Activated CD8-positive, alpha-beta memory T cell treated with anti-CD3 and anti-CD28 coated beads, Interleukin-2, amount 50 U/mL, for 24 hours (primary cell): Measurements from ENCODE around the gene RPTOR.
"Not testable (repeated sequence)": the region's sequence is repeated elsewhere in the genome, so short reads cannot be mapped to it uniquely, and the experiment has no call there.

Source experiments
- DNase-seq: peaks from one replicate; pipeline ENCODE4 v3.0.0-alpha.2; 2020; ENCODE audit errors: extremely low read depth

The RPTOR gene

GRCh38 chr17:80544655-80545498 lies at the start of gene RPTOR:
TSS of gene RPTOR (plus strand) at chr17:80544838. CDS start at chr17:80545630, 792 bp downstream.
- peak; percentile 78 for DNase-seq

GRCh38 chr17:80497726-80498241 lies 46.9 kb upstream of the RPTOR start:
- no peak for DNase-seq

DNA sequence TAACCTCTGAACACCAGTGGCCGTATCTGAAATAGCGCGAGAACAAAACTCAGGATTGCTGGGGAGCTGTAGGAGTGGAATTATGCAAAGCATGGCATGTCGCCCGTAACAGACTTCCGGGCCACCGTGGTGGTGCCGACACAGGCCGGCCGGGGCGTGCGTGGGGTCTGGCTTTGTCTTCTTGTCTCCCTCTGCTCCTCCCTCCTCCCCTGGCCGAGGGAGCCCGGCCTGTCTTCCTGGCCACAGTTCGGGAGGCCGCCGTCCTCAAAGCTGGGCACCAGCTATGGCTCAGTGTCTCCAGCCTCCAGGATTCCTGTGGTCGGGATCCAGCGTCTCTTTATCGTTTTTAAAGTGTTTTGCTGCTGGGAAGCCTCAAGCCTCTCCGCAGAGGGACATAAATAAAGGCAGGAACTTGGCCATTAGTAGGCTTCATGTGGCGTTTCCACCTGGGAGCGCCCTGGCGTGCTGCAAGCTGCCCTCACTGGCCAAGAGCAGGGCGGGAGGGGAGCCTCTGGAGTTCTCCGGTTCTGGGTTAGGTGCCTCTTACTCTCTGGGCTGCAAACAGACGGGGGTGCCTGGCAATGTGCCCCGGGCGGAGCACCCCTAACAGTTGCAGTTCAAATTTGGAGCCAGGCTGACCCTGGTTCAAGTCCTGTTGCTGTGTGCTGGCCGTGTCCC lies 46.3 kb upstream of the RPTOR start:
- DNase-seq, result no peak

DNA sequence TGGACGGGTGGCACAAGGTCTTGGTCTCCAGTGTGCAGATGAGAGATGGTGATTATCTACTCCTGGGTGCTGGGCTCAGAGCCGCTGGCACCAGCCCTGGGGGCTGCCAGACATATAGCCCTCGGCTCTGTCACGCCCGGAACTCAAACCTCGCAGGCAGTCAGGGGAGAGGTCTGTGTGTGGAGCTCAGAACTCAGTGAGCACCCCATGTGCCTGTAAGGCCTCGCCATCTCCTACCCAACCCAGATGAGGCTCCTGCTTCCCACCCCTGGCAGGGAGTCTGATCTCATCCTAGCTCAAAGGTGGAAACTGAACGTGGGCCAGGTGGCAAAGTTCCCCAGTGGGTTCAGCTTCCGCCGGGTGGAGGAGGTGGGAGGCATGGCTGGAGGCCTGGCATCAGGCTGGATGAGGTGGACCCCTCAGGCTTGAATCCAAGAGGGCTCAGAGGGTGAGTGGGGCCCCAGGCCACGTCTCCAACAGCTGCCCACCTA lies 45.7 kb upstream of the RPTOR start:
- no peak for DNase-seq

DNA sequence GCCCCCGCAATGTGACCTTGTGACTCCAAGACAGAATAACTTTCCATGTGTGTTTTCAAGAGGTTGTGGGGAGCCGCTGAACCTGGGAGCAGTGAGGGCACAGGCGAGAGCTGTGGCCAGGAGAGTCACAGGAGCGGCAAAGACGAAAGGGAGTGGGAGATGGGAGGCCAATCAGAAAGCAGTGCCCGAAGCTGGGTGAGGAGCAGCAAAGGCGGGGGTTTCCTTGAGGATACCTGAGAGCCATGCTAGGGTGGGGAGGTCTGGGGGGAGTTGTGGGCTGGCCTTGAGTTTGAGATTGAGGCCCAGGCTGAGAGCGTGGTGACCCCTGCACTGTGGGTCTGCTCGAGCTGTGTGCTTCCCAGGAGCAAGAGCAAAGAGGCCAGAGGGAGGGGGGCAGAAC lies 45.1 kb upstream of the RPTOR start:
- DNase-seq, result no peak

GRCh38 chr17:80499961-80500665 lies 44.5 kb upstream of the RPTOR start:
- no peak for DNase-seq

- no peak for DNase-seq
Observed at GRCh38 chr17:80501741-80502577, 42.7 kb upstream of the RPTOR start.

DNA sequence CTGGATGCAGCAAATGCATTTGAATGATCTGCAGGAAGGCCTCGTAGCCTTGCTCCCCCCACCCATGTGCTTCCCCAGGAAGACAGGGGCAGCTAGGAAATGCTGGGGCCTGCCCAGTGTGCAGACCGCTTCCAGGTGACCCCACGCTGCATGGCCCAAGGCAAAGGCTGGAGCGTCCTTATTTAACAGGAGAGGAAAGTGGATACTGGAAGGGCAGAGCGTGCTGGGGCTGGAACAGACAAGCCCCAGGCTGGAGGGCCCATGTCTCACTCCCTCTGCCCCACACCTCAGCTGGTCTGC lies 42.1 kb upstream of the RPTOR start:
- DNase-seq, result no peak

DNA sequence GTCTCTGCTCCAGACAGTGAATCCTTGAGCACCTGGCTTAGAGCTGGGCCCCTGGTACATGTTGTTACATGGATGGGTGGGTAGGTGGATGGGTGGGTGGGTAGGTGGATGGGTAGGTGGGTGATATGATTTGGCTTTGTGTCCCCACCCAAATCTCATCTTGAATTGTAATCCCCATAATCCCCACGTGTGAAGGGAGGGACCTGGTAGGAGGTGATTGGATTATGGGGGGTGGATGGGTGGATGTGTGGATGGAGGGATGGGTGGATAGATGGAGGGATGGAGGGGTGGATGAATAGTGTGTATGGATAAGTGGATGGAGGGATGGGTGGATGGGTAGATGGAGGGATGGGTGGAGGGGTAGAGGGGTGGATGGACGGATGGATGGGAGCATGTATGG lies 41.6 kb upstream of the RPTOR start:
- no peak for DNase-seq

DNA sequence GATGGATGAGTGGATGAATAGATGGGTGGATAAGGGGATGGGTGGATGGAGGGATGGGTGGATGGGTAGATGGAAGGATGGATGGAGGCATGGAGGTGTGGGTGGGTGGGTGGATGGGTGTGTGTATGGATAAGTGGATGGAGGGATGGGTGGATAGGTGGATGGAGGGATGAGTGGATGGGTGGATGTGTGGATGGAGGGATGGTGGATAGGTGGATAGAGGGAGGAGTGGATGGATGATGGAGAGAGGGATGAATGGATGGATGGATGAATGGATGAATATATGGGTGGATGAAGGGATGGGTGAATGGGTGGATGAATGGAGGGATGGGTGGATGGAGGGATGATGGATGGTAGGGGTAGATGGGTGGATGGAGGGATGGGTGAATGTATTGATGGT lies 40.7 kb upstream of the RPTOR start:
- no peak for DNase-seq

- no peak for DNase-seq
Observed at GRCh38 chr17:80504686-80505413, 39.8 kb upstream of the RPTOR start.

GRCh38 chr17:80507177-80507576 lies 37.5 kb upstream of the RPTOR start:
- not testable (repeated sequence) for DNase-seq

- no peak for DNase-seq
Observed at GRCh38 chr17:80507965-80508364, 36.7 kb upstream of the RPTOR start.

DNA sequence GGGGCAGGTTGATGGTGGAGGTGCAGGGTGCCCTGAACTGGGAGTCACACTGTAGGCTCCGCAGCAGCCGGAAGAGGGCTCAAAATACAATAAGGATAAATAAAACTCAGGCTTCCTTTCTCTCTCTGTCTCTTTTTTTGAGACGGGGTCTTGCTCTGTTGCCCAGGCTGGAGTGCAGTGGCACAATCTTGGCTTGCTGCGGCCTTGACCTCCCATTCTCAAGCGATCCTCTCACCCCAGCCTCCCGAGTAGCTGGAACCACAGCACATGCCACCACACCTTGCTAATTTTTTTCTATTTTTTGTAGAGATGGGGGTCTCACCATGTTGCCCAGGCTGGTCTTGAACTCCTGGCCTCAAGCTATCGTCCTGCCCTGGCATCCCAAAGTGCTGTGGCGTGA lies 35.3 kb upstream of the RPTOR start:
- DNase-seq, result no peak

GRCh38 chr17:80510132-80510531 lies 34.5 kb upstream of the RPTOR start:
- DNase-seq, result no peak

DNA sequence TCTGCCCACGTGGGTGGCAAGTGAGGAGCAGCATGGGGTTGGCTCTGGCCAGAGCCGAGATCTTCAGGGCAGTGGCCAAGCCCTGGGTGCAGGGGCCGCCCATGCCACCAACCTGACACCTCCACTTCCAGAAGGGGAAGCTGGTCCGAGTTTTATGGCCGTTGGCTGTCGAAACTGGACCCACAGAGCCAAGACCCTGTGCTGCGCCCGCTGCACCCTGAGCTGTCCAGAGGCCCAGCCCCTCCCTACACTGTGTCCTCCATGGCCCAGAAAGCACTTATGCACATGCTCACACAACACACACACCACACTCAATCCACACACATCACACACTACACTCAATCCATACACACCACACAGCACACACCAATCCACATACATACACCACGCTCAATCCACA lies 33.9 kb upstream of the RPTOR start:
- DNase-seq, result no peak

DNA sequence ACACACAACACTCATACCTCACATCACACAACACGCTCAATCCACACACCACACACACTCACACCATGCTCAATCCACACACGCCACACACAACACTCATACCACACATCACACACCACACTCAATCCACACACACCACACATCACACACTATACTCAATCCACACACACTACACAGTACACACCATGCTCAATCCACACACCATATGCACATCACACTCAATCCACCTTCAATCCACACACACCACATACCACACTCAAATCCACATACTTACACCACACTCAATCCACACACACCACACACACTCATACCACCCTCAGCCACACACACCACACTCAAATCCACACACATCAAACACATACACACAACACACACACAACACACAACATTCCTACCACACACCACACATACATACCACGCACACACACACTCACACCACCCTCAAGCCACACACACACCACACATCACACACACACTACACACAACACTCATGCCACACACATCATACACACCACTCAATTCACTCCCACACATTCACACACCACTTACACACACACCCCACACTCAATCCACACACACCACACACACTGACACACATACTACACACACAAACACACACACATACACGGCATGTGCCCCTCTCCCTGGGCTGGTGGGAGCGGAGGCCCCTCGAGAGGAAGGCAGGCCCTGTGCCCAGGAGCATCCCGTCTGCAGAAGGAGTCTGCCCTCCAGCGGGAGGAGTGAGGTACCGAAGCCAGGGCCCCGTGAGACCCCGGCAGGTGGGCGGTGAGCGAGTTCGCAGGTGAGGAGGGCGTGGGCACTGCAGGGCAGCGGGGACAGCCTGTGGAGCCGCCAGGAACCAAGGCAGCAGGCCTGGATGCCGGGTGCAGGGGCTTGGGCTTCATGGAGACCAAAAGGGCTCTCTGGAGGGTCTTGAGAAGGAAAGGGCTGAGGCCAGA lies 33.1 kb upstream of the RPTOR start:
- no peak for DNase-seq

DNA sequence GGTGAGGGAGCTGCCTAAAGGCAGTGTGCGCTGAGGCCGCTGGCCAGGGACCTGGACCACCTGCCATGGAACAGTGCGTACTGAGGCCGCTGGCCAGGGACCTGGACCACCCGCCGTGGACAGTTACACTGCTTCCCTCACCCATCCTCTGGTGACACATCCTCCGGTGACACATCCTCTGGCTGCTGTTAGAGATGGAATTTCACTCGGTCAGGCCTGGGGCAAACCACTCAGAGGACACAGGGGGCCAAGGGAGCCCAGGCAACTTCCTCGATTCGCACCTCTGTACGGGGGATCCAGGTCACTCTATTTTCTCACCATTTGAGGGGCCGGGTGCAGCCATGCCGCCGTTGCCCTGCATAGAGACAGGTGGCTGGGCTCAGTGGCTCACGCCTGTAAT lies 32.4 kb upstream of the RPTOR start:
- no peak for DNase-seq

DNA sequence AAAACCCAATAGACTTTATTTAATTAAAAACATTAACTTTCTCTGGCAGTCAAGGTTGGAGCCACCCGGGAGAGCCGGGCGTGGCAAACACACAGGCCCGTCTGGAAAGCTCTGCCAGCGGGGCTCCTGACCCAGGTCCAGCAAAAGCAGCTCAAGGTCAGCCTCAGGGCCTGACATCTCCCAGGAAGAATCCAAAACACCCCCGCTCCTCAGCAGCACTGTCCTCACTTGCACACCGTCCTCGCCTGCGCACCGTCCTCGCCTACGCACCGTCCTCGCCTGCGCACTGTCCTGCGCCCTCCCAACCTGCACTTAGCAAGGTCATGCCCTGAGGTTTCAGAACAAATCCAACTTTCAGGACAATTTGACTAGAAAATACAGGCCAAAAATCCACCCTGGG lies 31.4 kb upstream of the RPTOR start:
- DNase-seq, result no peak

GRCh38 chr17:80513892-80514291 lies 30.7 kb upstream of the RPTOR start:
- no peak for DNase-seq
